ENCODE measurements around the gene TRAPPC3. TPM values are rescaled to one million over a fixed set of nuclear protein-coding genes. Genes with fewer than 3 reads are reported as not detected.
"Not testable (repeated sequence)": the region's sequence is repeated elsewhere in the genome, so short reads cannot be mapped to it uniquely, and the experiment has no call there.

TRAPPC3 gene
- total RNA-seq: 95.9 and 136 TPM in 2 replicates

- H3K4me3 ChIP-seq (ENCODE audit: low read depth, low read length): peak within 1 kb of the TSS; percentile 65
- DNase-seq (ENCODE audit: low read depth): peak; percentile 98
- TF ChIP-seq CTCF (conservative IDR thresholded peaks at IDR 0.05; ENCODE audit: low read depth, low read length): peak; percentile 95
Measured at GRCh38 chr1:36149237-36149972, at the start of gene TRAPPC3. Gene TRAPPC3, minus strand, starts transcription at chr1:36149486. Its CDS starts 108 bp downstream, at chr1:36149378.

- no peak for TF ChIP-seq CTCF (conservative IDR thresholded peaks at IDR 0.05; ENCODE audit: low read depth, low read length)
- no peak overlapping the region for H3K4me3 ChIP-seq (ENCODE audit: low read depth, low read length)
- DNase-seq (ENCODE audit: low read depth): no peak
Measured at GRCh38 chr1:36198641-36199040, 49.4 kb upstream of the TRAPPC3 start.

GRCh38 chr1:36196805-36197204 is 47.5 kb upstream of the TRAPPC3 start:
- not testable (repeated sequence) for DNase-seq (ENCODE audit: low read depth)

GRCh38 chr1:36187800-36188593 is 38.7 kb upstream of the TRAPPC3 start:
- TF ChIP-seq CTCF (conservative IDR thresholded peaks at IDR 0.05; ENCODE audit: low read depth, low read length): peak; percentile 89
- no peak overlapping the region for H3K4me3 ChIP-seq (ENCODE audit: low read depth, low read length)
- peak; percentile 37 for DNase-seq (ENCODE audit: low read depth)

More at GRCh38 chr1:36196805-36197204, 47.5 kb upstream of the TRAPPC3 start:
- not testable (repeated sequence) for H3K4me3 ChIP-seq (ENCODE audit: low read depth, low read length)

- TF ChIP-seq CTCF (conservative IDR thresholded peaks at IDR 0.05; ENCODE audit: low read depth, low read length): no peak
- DNase-seq (ENCODE audit: low read depth): no peak
- no peak overlapping the region for H3K4me3 ChIP-seq (ENCODE audit: low read depth, low read length)
Measured at GRCh38 chr1:36183309-36183856, 34.1 kb upstream of the TRAPPC3 start.

- TF ChIP-seq CTCF (conservative IDR thresholded peaks at IDR 0.05; ENCODE audit: low read depth, low read length): no peak
- no peak for DNase-seq (ENCODE audit: low read depth)
- H3K4me3 ChIP-seq (ENCODE audit: low read depth, low read length): no peak overlapping the region
Measured at GRCh38 chr1:36182734-36183133, 33.4 kb upstream of the TRAPPC3 start.

GRCh38 chr1:36179220-36179600 is 29.9 kb upstream of the TRAPPC3 start:
- DNase-seq (ENCODE audit: low read depth): no peak
- no peak for TF ChIP-seq CTCF (conservative IDR thresholded peaks at IDR 0.05; ENCODE audit: low read depth, low read length)
- H3K4me3 ChIP-seq (ENCODE audit: low read depth, low read length): no peak overlapping the region

Measured in epithelial cell of proximal tubule (primary cell).